GM21381 (cell line): ENCODE measurements around the gene RFPL2.

ENCODE experiments used
- ATAC-seq: cut with Tn5 transposase; IDR thresholded peaks from one replicate; pipeline ENCODE4 v1.9.1; 2021; ENCODE audit warnings: mild to moderate bottlenecking, moderate library complexity; ENCODE audit not compliant: unreplicated experiment

RFPL2 gene

DNA sequence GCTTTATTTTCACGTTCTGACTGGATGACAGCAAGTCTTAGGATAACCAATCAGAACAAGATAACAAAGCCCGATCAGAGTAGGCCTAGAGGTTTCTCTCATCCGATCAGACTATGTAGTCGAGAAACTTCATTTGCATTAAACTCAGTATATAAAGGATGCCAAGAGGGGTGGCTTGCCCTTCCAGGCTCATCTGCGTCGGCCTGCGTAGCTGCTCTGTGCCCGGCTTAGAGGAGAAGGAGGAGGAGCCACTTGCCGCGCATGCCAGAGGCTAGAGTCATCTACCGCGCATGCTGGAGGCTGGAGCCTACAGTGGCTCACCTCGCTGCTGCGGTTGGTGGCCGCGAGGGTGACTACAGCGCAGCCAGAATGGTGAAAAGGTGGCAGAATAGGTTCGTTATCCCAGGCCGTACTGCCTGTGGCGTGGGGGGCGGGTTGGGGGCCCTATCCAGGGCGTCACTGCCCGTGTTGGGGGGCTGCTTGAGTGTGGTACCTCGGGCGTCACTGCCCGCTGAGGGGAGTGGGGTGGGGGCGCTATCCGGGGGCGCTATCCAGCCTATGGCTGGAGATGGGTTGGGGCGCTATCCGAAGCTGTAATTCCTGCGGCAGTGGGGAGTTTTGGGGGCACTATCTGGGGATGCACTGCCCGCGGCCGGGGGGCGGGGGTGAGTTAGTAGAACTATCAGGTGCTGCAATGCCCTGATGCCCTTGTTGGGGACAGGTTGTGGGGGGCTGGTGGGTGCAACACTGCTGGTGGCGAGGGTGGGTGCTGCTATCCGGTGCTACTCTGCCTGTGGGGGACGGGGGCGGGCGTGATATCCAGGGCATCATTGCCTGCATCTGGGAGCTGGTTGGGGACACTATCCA lies at the start of gene RFPL2:
Gene RFPL2, minus strand, starts transcription at position 218 of the 867 bp plus-strand sequence. CDS start 2,622 bp downstream, outside the sequence.
- ATAC-seq = no peak

DNA sequence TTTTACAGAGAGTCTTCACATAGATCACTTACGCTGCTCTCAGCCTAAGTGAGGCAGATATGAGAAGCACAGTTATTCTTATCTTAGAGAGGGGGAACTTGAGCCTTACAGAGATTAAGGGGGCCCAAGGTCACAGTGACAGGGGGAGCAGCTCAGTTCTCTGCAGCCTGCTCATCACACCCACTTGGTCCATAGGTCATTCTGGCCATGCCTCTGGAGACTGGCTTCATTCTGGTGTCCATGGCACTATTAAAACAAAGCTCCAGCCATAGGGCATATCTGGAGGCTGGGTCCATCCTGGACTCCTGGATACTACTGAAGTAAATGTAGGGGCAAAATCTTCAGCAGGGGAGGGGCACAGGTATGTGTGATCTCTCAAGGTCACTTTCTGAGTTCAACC lies 44.4 kb upstream of the RFPL2 start:
- no peak for ATAC-seq

DNA sequence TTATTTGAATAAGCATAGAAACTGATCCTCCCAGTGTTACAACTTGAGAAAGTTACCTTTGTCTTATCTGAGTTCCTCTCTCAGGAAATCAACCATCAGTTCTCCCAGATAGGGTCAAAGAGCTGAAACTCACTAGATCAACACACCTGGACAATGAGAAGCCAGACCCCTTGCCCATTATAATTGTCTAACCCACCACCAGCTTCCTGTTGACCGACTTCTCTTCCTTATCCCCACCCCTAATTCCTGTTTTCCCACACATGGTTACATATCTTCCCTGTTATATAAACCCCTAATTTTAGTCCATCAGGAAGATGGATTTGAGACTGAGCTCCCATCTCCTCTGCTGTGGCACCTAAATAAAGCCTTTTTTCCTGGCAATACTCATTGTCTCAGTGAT lies 43.4 kb upstream of the RFPL2 start:
- ATAC-seq = no peak

DNA sequence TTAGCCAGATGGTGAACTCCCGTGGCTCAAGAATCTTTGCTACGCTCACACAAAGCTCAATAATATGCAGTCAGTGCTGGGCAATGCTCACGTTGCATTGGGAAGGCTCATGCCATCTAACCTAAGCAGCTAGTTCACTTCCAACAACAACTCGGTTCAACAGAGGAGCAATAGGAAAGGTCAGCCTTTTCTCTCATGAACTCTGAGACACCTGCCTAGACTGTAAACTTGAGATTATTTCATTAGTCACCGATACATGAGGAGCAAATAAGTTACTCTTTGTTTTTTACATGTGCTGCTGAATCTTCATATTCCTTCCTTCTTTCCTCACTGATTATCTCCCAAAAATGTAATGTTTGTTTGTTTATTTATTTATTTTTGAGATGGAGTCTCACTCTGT lies 41.3 kb upstream of the RFPL2 start:
- ATAC-seq = no peak

DNA sequence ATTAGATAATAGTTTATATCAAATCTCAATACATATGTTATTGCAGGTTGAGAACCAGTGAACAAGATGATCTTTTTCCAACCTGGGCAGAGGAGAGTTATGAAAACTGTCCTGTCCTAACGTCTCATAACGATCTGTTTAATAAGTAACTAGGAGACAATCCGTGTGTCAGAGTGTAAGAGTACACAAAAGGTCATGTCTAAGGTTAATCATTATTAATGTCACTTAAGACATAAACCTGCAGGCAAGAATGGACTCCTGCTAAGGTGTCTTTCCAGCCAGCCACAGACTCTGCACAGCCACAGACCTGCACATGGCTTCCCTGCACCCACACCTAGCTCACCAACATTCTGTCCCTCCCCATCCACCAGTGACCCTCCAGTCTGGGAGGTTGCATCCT lies 40.2 kb upstream of the RFPL2 start:
- no peak for ATAC-seq

DNA sequence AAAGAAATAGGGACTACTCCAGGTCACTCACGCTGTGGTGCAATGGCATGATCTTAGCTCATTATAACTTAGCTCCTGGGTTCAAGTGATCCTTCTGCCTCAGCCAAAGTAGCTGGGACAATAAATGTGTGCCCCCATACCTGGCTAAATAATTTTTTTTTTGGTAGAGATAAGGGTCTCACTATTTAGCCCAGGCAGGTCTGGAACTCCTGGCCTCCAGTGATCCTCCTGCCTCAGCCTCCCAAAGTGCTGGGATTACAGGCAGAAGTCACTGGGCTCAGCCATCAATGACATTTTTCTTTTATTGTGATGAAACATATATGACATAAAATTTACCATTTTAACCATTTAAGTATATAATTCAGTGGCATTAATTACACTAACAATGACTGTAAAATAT lies 39.7 kb upstream of the RFPL2 start:
- ATAC-seq = no peak

DNA sequence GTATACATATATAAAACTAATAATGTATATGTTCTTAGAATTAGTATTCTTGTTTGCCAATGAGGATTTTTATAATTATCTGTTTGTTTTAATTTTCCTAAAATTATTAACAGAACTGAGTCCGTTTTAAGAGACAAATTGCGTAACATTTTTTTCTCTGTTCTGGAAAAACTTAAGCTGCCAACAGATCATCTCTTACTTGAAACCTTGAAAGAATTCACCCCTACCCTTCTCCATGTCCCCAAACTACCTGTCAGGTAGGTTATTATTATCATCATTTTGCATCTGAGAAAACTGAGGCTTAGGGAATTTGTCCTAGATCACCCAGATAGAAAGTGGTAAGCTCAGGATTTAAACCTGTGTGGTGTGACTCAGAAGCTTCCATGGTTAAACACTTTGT lies 35.6 kb upstream of the RFPL2 start:
- ATAC-seq = no peak

DNA sequence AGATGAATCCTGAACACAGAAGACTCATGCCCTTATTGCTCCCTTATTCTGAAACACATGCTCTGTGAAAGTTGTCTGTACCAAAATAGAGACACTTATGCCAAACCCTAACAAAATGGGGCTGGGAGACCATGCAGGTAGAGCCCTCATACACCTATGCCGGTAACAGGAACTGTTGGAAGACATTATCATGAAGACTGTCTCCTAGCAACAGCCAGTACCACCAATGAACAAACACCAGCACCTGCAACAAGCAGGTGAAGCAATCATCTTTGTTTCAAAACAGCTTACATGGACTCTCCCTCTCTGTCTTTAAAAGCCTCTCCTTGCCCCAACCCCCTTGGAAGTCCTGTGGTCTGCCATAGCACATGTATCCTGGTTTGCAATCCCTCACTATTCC lies 33.0 kb upstream of the RFPL2 start:
- no peak for ATAC-seq

DNA sequence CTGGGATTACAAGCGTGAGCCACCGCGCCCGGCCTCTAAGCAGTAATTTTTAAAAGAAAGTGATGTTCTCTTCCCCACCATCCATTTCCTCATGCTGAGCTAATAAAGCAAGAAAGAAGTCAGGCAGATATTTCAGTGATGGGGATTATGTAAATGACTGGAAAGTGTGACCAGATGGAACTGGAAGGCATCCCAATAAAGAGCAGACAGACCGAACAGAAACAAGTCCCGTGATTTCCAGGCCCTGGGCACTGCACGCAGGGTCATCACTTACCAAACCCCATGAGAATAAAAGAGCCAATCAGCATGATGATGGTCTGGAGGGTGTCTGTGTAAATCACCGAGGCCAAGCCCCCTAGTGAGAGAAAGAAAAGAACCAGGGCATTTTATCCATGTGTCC lies 32.1 kb upstream of the RFPL2 start:
- ATAC-seq = no peak

DNA sequence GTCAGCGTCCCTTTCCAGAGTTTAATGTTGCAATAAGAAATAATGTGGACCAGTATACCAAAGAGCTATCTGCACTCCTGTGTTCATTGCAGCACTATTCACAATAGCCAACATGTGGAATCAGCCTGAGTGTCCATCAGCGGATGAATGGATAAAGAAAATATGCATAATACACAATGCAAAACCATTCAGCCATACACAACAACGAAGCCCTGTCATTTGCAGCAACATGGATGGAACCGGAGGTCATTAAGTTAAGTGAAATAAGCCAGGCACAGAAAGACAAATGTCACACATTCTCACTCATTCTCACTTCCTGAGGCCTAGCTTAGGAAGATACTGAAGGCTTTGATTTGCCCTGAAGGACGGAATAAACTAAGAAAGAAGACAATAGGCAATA lies 28.2 kb upstream of the RFPL2 start:
- ATAC-seq = no peak

DNA sequence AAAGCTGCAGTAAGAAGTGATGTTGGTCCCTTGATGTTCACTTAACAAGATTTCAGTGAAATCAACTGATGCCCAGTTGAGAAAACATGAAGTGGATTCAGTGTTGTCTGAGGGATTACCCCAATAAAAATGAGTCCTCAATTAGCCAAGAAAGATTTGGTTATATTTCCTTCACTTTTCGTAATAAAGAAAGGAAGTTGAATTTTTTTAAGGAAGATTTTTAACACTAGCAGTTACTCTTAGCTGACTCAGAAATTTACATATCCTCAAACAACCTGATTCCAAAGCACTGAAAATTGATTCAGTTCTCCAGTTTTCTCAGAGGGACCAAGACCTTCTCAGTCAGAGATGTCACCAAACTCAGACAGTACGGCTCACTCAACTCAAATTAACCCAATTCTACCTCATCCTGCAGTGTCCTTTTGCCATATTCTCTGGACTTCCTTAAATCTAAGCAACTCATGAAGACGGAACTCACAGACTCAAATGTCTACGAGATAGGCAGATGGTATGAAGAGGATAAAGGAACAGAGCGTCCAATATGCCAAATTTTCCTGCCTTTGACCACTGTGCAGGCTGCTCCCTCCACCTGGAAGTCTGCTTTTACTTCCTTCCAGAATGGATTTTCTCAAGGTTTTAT lies 27.4 kb upstream of the RFPL2 start:
- ATAC-seq = no peak

DNA sequence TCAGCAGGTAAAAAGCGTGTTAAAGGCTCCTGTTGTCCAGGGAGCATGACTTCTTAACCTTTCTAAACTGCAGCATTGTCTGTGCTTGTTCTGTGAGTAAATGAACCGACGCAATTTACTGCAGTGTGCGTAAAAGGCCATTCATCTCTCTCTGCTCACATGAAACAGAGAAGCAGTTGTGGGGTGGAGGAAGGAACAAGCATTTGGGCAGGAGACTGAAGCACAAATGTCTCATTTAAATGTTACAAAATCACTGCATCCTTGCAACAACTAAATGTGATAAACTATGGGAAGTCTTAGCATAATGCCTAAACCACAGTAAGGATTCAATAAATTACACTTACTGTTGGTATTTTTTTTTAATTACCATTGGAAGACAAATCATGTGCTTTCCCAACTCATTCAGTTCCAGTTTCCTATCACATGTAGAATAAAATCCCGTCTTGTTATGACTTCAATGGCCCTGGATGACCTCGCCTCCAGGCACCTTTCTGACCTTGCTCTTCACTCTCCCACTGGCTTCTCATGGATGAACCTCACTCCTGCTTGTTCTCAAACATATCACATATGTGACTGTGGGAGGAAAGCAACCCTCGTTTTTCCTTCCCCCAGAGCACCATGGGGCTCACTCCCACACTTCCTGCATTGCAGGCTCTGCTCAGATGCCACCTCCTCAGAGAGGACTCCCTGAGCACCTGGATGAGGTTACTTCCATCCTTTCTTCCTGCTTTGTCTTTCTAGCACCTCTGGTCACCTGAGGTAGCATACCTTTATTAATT lies 21.6 kb upstream of the RFPL2 start:
- ATAC-seq = no peak

DNA sequence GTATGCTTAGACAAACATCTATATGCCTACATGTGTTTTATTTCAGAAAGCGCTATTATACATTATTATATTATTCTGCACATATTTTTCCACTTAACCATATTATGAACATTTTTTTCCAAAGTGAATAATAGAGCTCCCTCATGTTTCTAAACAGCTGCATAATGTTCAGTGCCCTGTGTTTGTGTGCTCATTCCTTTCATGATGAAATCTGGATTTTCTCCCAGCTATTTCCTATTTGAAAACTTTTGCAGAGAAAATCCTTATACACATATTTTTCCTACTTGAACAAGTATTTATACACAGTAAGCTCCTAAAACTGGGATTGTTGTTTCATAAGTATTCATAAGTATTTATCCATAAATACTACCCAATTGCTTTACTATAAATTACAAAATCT lies 18.1 kb upstream of the RFPL2 start:
- no peak for ATAC-seq

DNA sequence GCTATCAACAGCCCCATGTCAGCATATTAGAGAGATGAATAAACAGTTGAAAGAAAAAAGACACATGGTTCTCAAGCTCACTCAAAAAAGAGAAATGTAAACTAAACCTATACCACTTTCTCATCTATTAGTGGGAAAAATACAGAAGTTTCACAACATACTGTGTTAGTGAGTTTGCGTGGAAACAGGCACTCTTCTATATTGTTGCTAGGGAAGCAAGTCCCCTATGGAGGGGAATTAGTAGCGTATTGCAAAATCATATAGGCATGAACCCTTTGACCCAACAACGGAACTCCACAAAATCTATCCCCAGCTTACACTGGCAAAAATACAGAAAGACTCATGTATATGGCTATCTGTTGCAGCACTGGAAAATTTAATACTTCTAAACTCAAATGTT lies 14.2 kb upstream of the RFPL2 start:
- no peak for ATAC-seq

DNA sequence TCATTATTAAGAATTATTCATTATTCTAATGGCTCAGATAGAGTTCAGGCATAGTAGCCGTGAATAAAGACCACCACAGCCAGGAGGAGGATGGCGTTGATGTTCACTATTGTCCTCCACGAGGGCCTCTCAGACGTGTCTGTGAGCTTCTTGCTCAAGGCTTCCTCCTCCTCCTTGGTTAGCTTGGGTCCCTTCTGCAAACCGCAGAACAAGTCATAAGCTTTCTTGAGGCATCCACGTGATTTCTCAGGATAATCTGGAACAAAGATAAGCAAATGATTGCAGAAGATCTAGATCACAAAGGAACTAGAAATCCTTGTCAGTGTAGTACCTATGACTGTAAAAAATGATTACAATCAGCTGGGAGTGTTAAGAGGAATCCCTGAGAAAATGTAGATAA lies 13.6 kb upstream of the RFPL2 start:
- ATAC-seq = no peak

DNA sequence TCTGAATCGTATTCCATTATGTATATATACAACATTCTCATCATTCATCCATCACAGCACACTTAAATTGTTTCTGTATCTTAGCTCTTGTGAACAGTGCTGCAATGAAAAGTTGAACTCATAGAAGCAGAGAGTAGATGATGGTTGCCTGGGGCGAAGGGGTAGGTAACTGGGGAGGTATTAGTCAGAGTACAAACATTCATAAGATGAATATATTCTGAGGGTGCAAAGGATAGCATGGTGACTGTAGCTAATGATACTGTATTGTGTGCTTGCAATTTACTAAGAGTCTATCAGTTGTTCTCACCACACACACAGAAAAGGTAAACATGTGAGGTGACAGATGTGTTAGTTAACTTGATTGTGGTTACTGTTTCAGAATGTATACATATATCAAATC lies 12.6 kb upstream of the RFPL2 start:
- ATAC-seq = no peak

DNA sequence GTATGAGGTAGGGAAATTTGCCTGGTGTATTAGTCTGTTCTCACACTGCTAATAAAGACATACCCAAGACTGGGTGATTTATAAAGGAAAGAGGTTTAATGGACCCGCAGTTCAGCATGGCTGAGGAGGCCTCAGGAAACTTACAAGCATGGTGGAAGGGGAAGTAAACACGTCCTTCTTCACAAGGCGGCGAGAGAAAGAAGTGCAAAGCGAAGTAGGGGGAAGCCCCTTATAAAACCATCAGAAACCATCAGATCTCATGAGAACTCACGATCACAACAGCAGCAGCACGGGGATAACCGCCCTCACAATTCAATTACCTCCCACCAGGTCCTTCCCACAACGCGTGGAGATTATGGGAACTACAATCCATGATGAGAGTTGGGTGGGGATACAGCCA lies 12.0 kb upstream of the RFPL2 start:
- ATAC-seq = no peak

DNA sequence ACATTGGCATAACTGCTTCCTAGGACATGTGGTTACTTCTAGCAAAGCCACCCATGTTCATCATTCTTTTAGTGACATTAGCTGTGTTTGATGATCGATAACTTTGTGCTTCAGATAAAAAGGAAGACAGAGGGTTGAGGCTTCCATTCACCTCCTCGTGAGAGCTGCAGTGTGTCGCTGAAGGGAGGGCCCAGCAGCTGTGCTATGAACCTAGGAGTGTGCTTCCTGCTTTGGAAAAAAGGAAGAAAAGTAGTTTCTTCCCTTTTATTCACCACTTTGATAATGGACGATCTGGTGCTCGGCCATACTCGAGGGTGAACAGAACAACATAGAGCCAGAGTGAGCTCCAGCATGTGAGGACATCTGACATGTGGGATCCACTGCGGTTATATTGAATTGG lies 6.1 kb upstream of the RFPL2 start:
- no peak for ATAC-seq

DNA sequence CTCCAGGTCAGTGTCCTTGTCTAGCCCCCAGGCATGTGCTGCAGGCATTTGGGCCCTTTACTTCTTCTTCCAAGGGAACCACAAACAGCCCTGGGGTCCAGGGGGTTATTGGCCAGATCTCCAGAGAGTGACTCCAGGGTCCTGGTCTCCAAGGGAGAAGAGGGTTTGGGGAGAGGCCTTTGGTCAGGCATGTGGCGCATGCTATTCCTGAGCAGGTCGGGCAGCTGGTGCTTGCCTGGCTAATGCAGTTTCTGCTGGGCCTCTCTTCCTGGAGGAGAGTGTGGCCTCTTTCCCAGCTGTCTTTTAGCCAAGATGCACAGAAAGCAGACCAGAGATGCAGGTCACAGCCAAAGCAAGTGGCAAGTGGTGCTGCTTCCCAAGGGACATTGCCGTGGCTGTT lies 3.8 kb upstream of the RFPL2 start:
- no peak for ATAC-seq

DNA sequence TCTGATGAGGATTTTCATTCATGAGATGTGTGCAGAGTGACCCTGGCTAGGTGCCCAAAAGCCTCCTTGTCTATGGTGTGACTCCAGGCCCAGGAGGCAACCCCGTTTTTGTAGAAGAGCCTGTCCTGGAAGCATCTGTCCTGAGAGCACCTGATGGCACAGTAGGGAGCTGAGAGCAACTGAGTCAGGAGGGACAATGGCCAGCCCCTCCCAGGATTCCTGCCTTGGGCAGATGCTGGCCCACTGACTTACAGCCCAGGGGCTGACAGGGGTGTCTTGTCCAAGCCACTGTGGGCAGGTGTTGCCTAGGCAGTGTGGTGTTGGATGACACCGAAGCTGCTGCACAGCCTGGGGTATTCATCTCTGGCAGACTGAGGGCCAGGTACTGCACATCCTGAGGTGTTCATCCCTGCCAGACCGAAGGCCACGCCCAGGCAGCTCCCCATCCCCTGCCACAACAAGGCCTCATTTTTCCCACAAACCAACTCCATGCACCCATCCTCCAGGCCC lies 3.2 kb upstream of the RFPL2 start:
- no peak for ATAC-seq
